Lower leg skin (tissue), 3 donors: ENCODE measurements around the gene PDE3A.

ENCODE experiments used
- POLR2A ChIP-seq, 2 donors: fragments of 450-650 bp; IDR thresholded peaks; one replicate each; pipeline ENCODE4 v1.6.1; 2016 to 2017; ENCODE audit warnings: antibody characterized with exemption in 2 of 2, mild to moderate bottlenecking in 1 of 2, moderate library complexity in 1 of 2
- TF ChIP-seq, protein P1 (sequence below), 3 donors: fragments of 450-650 bp; IDR thresholded peaks; one replicate each; pipeline ENCODE4 v1.5.1; 2016; ENCODE audit warnings: antibody characterized with exemption in 3 of 3, mild to moderate bottlenecking in 3 of 3, moderate library complexity in 2 of 3

DNA sequence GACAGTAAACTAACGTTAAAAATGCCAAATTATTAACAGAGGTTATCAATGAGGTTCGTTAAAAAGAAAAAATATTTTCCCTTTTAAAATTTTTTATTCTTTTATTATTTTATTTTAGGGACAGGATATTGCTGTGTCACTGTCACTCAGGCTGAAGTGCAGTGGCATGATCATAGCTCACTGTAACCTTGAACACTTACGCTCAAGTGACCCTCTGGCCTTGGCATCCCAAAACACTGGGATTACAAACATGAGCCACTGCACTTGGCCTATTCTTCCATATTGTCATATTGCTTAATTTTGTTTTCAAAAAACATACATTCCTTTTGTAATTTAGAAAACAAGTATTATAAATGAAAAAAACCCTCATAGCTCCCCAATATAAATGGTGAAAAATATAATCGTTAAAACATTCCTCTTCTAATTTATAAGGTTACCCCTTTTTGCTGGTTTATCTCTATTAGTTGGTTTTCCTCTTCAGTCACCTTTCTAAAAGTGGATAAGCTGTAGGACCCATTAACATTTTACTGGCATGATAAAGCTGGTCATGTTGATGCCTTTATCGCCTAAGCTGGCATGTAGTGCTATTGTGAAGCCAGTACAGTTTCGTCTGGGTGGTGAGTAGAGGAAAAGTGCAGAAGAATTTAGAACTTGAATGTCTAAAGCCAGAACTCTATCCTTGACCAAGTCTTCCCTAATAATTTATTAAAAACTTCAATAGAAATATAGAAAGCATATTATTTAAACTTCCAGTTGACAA lies 27.6 kb downstream of the PDE3A start:
- TF ChIP-seq, protein P1, sequence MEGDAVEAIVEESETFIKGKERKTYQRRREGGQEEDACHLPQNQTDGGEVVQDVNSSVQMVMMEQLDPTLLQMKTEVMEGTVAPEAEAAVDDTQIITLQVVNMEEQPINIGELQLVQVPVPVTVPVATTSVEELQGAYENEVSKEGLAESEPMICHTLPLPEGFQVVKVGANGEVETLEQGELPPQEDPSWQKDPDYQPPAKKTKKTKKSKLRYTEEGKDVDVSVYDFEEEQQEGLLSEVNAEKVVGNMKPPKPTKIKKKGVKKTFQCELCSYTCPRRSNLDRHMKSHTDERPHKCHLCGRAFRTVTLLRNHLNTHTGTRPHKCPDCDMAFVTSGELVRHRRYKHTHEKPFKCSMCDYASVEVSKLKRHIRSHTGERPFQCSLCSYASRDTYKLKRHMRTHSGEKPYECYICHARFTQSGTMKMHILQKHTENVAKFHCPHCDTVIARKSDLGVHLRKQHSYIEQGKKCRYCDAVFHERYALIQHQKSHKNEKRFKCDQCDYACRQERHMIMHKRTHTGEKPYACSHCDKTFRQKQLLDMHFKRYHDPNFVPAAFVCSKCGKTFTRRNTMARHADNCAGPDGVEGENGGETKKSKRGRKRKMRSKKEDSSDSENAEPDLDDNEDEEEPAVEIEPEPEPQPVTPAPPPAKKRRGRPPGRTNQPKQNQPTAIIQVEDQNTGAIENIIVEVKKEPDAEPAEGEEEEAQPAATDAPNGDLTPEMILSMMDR (IDR thresholded peaks at IDR 0.05): no peak
- TF ChIP-seq POLR2A (IDR thresholded peaks at IDR 0.05): no peak
